Activated CD4-positive, alpha-beta T cell treated with anti-CD3 and anti-CD28 coated beads, Interleukin-2, amount 10 ng/mL, durations not matched to agents 7 days and 5 days (primary cell): ENCODE results near the gene EXOC7. TPM values are rescaled to one million over a fixed set of nuclear protein-coding genes. Genes with fewer than 3 reads are reported as not detected.

Experiments used
- CTCF ChIA-PET: fragments of 350-600 bp; sonication (Branson Sonifier 250); formaldehyde crosslinking; loops from one replicate; lab custom pipeline; 2021; ENCODE audit warnings: antibody characterized with exemption; lab: Charles Lee
- POLR2A ChIA-PET: fragments of 350-600 bp; sonication (Branson Sonifier 250); formaldehyde crosslinking; loops from one replicate; lab custom pipeline; 2021; ENCODE audit warnings: antibody characterized with exemption; lab: Charles Lee
- DNase-seq: peaks from one replicate; pipeline ENCODE4 v3.0.0-alpha.2; 2020
- H3K27ac Mint-ChIP-seq: one replicate; pipeline ENCODE4 v1.8.0; 2021; ENCODE audit warnings: mild to moderate bottlenecking, moderate library complexity, mixed read lengths
- H3K27me3 Mint-ChIP-seq: one replicate; pipeline ENCODE4 v1.8.0; 2021; ENCODE audit warnings: mixed read lengths
- H3K36me3 Mint-ChIP-seq: one replicate; pipeline ENCODE4 v1.8.0; 2021; ENCODE audit warnings: low read depth, mixed read lengths
- H3K4me1 Mint-ChIP-seq: one replicate; pipeline ENCODE4 v1.8.0; 2021; ENCODE audit warnings: mixed read lengths
- H3K4me3 Mint-ChIP-seq: one replicate; pipeline ENCODE4 v1.8.0; 2021; ENCODE audit warnings: mild to moderate bottlenecking, moderate library complexity, mixed read lengths
- H3K9me3 Mint-ChIP-seq: one replicate; pipeline ENCODE4 v1.8.0; 2021; ENCODE audit warnings: mixed read lengths
- total RNA-seq, 2 experiments: library from RNA; stranded (reverse); gene quantifications; one replicate each; pipeline ENCODE4 v1.2.3, GENCODE V29; 2021

The EXOC7 gene
- total RNA-seq, 2 experiments from 2014 or later, result 140 to 147 TPM

GRCh38 chr17:76087531-76087930 is 16.1 kb downstream of the EXOC7 start:
- Mint-ChIP-seq H3K9me3 (no peaks in the 10 kb centered on the region), H3K27ac (no peak overlapping the region), H3K36me3 (peaks cover 27% of the 10 kb centered on the region), H3K27me3 (no peaks in the 10 kb centered on the region), H3K4me1 (no peaks in the 10 kb centered on the region), H3K4me3 (no peak overlapping the region)
- ChIA-PET CTCF (interaction anchor here (3.6 kb wide), 1 partner anchor 8 kb away, joined by 9 read pairs; the partner anchor contains the start of gene ZACN), POLR2A (no interaction called here)
- DNase-seq, result no peak

- Mint-ChIP-seq H3K27me3 (no peaks in the 10 kb centered on the region), H3K9me3 (no peaks in the 10 kb centered on the region), H3K4me3 (no peak overlapping the region), H3K36me3 (peaks cover 22% of the 10 kb centered on the region), H3K4me1 (no peaks in the 10 kb centered on the region), H3K27ac (no peak overlapping the region)
- ChIA-PET CTCF (interaction anchor here (0.7 to 1.3 kb wide), 2 partner anchors 9 to 35 kb away, joined by 3 read pairs; no protein-coding TSS in a partner anchor), POLR2A (interaction anchor here (0.5 to 0.6 kb wide), 2 partner anchors 45 to 209 kb away, joined by 3 read pairs; no protein-coding TSS in a partner anchor)
- DNase-seq, result no peak
Observed at GRCh38 chr17:76086384-76086783, 17.2 kb downstream of the EXOC7 start.

GRCh38 chr17:76085731-76086366 is 17.7 kb downstream of the EXOC7 start:
- Mint-ChIP-seq H3K36me3 (peaks cover 22% of the 10 kb centered on the region), H3K9me3 (no peaks in the 10 kb centered on the region), H3K4me3 (no peak overlapping the region), H3K27me3 (no peaks in the 10 kb centered on the region), H3K4me1 (no peaks in the 10 kb centered on the region), H3K27ac (no peak overlapping the region)
- ChIA-PET POLR2A (interaction anchor here (0.5 to 0.6 kb wide), 2 partner anchors 39 to 210 kb away, joined by 3 read pairs; no protein-coding TSS in a partner anchor), CTCF (interaction anchor here (0.8 to 1.3 kb wide), 2 partner anchors 8 to 27 kb away, joined by 3 read pairs; no protein-coding TSS in a partner anchor)
- DNase-seq, result no peak

GRCh38 chr17:76085066-76085730 is 18.4 kb downstream of the EXOC7 start:
- POLR2A ChIA-PET, result interaction anchor here (0.6 kb wide), 1 partner anchor 39 kb away, joined by 3 read pairs; no protein-coding TSS in a partner anchor
- Mint-ChIP-seq H3K4me1 (no peaks in the 10 kb centered on the region), H3K9me3 (no peaks in the 10 kb centered on the region), H3K27ac (no peak overlapping the region), H3K36me3 (peaks cover 22% of the 10 kb centered on the region), H3K27me3 (no peaks in the 10 kb centered on the region), H3K4me3 (no peak overlapping the region)
- DNase-seq, result no peak
- CTCF ChIA-PET, result interaction anchor here (0.8 kb wide), 1 partner anchor 26 kb away, joined by 3 read pairs; no protein-coding TSS in a partner anchor

- H3K9me3 Mint-ChIP-seq, result no peaks in the 10 kb centered on the region
- H3K36me3 Mint-ChIP-seq, result peaks cover 14% of the 10 kb centered on the region
- POLR2A ChIA-PET, result no interaction called here
- no peak for DNase-seq
- H3K4me3 Mint-ChIP-seq, result no peak overlapping the region
- peaks cover 9% of the 10 kb centered on the region for H3K27me3 Mint-ChIP-seq
- no peaks in the 10 kb centered on the region for H3K4me1 Mint-ChIP-seq
- H3K27ac Mint-ChIP-seq, result no peak overlapping the region
- CTCF ChIA-PET, result interaction anchor here (0.8 to 1.3 kb wide), 2 partner anchors 12 to 20 kb away, joined by 4 to 5 read pairs; partner anchors contain the start of gene SRP68
Observed at GRCh38 chr17:76083536-76084182, 19.9 kb downstream of the EXOC7 start.

GRCh38 chr17:76082326-76083251 is 21.0 kb downstream of the EXOC7 start:
- H3K27me3 Mint-ChIP-seq, result peaks cover 16% of the 10 kb centered on the region
- H3K9me3 Mint-ChIP-seq, result no peaks in the 10 kb centered on the region
- no peak overlapping the region for H3K4me3 Mint-ChIP-seq

GRCh38 chr17:76081295-76082210 is 22.0 kb downstream of the EXOC7 start:
- Mint-ChIP-seq H3K36me3 (peaks cover 9% of the 10 kb centered on the region), H3K27ac (no peak overlapping the region), H3K9me3 (no peaks in the 10 kb centered on the region), H3K4me1 (peaks cover 9% of the 10 kb centered on the region), H3K4me3 (no peak overlapping the region), H3K27me3 (peaks cover 27% of the 10 kb centered on the region)
- POLR2A ChIA-PET, result no interaction called here
- no peak for DNase-seq
- CTCF ChIA-PET, result interaction anchor here (0.6 to 1.0 kb wide), 2 partner anchors 31 to 199 kb away, joined by 3 to 4 read pairs; no protein-coding TSS in a partner anchor

More at GRCh38 chr17:76082326-76083251, 21.0 kb downstream of the EXOC7 start:
- H3K36me3 Mint-ChIP-seq, result peaks cover 11% of the 10 kb centered on the region
- H3K4me1 Mint-ChIP-seq, result peaks cover 2% of the 10 kb centered on the region
- no peak for DNase-seq
- ChIA-PET POLR2A (no interaction called here), CTCF (interaction anchor here (0.8 to 1.0 kb wide), 2 partner anchors 19 to 197 kb away, joined by 4 read pairs; no protein-coding TSS in a partner anchor)
- no peak overlapping the region for H3K27ac Mint-ChIP-seq

- Mint-ChIP-seq H3K4me3 (no peak overlapping the region), H3K27ac (no peak overlapping the region), H3K4me1 (peaks cover 15% of the 10 kb centered on the region), H3K27me3 (peaks cover 34% of the 10 kb centered on the region), H3K36me3 (peaks cover 9% of the 10 kb centered on the region), H3K9me3 (no peaks in the 10 kb centered on the region)
- ChIA-PET CTCF (interaction anchor here (2.1 kb wide), 1 partner anchor 8 kb away, joined by 9 read pairs; no protein-coding TSS in a partner anchor), POLR2A (no interaction called here)
- DNase-seq, result no peak
Observed at GRCh38 chr17:76080768-76081287, 22.8 kb downstream of the EXOC7 start.

- peaks cover 40% of the 10 kb centered on the region for H3K27me3 Mint-ChIP-seq
- no peak for DNase-seq
- no peak overlapping the region for H3K4me3 Mint-ChIP-seq
- peaks cover 9% of the 10 kb centered on the region for H3K36me3 Mint-ChIP-seq
- no peaks in the 10 kb centered on the region for H3K9me3 Mint-ChIP-seq
- CTCF ChIA-PET, result interaction anchor here (1.2 to 2.1 kb wide), 2 partner anchors 9 to 153 kb away, joined by 4 to 9 read pairs; no protein-coding TSS in a partner anchor
- peaks cover 22% of the 10 kb centered on the region for H3K4me1 Mint-ChIP-seq
- POLR2A ChIA-PET, result no interaction called here
- H3K27ac Mint-ChIP-seq, result no peak overlapping the region
Observed at GRCh38 chr17:76079956-76080767, 23.4 kb downstream of the EXOC7 start.

- Mint-ChIP-seq H3K4me3 (no peak overlapping the region), H3K36me3 (peaks cover 9% of the 10 kb centered on the region), H3K9me3 (no peaks in the 10 kb centered on the region), H3K27me3 (peaks cover 45% of the 10 kb centered on the region), H3K4me1 (peaks cover 26% of the 10 kb centered on the region), H3K27ac (no peak overlapping the region)
- no peak for DNase-seq
- ChIA-PET CTCF (interaction anchor here (1.2 to 2.1 kb wide), 3 partner anchors 10 to 200 kb away, joined by 4 to 9 read pairs (median 5); no protein-coding TSS in a partner anchor), POLR2A (no interaction called here)
Observed at GRCh38 chr17:76079535-76079955, 24.0 kb downstream of the EXOC7 start.
